ENCODE data around the gene SIGLEC15.
"Not testable (repeated sequence)": the region's sequence is repeated elsewhere in the genome, so short reads cannot be mapped to it uniquely, and the experiment has no call there.

Gene SIGLEC15

GRCh38 chr18:45817543-45817942 is 7.9 kb upstream of the SIGLEC15 start:
- TF ChIP-seq EZH2phosphoT487 (IDR thresholded peaks at IDR 0.05; ENCODE audit: low read length) (no peak), CTCF (IDR thresholded peaks at IDR 0.05; ENCODE audit: low read length) (no peak), EZH2 (optimal IDR thresholded peaks at IDR 0.05; ENCODE audit: low read depth, low read length) (no peak)
- Histone ChIP-seq H3K27me3 (replicated peaks; ENCODE audit: insufficient read depth, low read length) (no peaks in the 10 kb centered on the region), H2AFZ (ENCODE audit: low read length) (no peak overlapping the region), H3K79me2 (ENCODE audit: low read length) (no peaks in the 10 kb centered on the region), H3K4me1 (ENCODE audit: low read length) (no peaks in the 10 kb centered on the region), H3K9me2 (replicated peaks; ENCODE audit: insufficient read depth, low read length) (no peaks in the 10 kb centered on the region), H3K4me2 (ENCODE audit: low read depth, low read length) (no peak overlapping the region), H3K27ac (ENCODE audit: low read length) (no peak overlapping the region), H3K9ac (ENCODE audit: low read length) (no peak overlapping the region), H3K4me3 (ENCODE audit: low read length) (no peak overlapping the region), H4K20me1 (ENCODE audit: insufficient read depth, low read length) (no peaks in the 10 kb centered on the region), H3K36me3 (replicated peaks; ENCODE audit: insufficient read depth, low read length) (no peaks in the 10 kb centered on the region), H3K9me3 (replicated peaks; ENCODE audit: insufficient read depth, low read length) (no peaks in the 10 kb centered on the region), H3F3A (ENCODE audit: insufficient read depth, low read length) (no peaks in the 10 kb centered on the region)
- no peak for DNase-seq

- H3K36me3 ChIP-seq (replicated peaks; ENCODE audit: insufficient read depth, low read length); H3K27me3 ChIP-seq (replicated peaks; ENCODE audit: insufficient read depth, low read length); H3K9ac ChIP-seq (ENCODE audit: low read length); H2AFZ ChIP-seq (ENCODE audit: low read length); H3K4me3 ChIP-seq (ENCODE audit: low read length); H3K79me2 ChIP-seq (ENCODE audit: low read length); H3K4me2 ChIP-seq (ENCODE audit: low read depth, low read length); H3K9me2 ChIP-seq (replicated peaks; ENCODE audit: insufficient read depth, low read length); H3K27ac ChIP-seq (ENCODE audit: low read length); H3K9me3 ChIP-seq (replicated peaks; ENCODE audit: insufficient read depth, low read length); H4K20me1 ChIP-seq (ENCODE audit: insufficient read depth, low read length); H3K4me1 ChIP-seq (ENCODE audit: low read length); H3F3A ChIP-seq (ENCODE audit: insufficient read depth, low read length); DNase-seq: not testable (repeated sequence)
Measured at GRCh38 chr18:45818765-45819164, 6.7 kb upstream of the SIGLEC15 start.

GRCh38 chr18:45820106-45820745 is 5.2 kb upstream of the SIGLEC15 start:
- H3K79me2 ChIP-seq (ENCODE audit: low read length), result no peaks in the 10 kb centered on the region
- H3K27me3 ChIP-seq (replicated peaks; ENCODE audit: insufficient read depth, low read length), result no peaks in the 10 kb centered on the region
- no peak overlapping the region for H3K9ac ChIP-seq (ENCODE audit: low read length)
- TF ChIP-seq CTCF (IDR thresholded peaks at IDR 0.05; ENCODE audit: low read length) (no peak), EZH2phosphoT487 (IDR thresholded peaks at IDR 0.05; ENCODE audit: low read length) (no peak), EZH2 (optimal IDR thresholded peaks at IDR 0.05; ENCODE audit: low read depth, low read length) (no peak)
- H3K4me1 ChIP-seq (ENCODE audit: low read length), result no peaks in the 10 kb centered on the region
- no peaks in the 10 kb centered on the region for H3K36me3 ChIP-seq (replicated peaks; ENCODE audit: insufficient read depth, low read length)
- H3K27ac ChIP-seq (ENCODE audit: low read length), result no peak overlapping the region
- no peaks in the 10 kb centered on the region for H4K20me1 ChIP-seq (ENCODE audit: insufficient read depth, low read length)
- DNase-seq, result no peak
- H3F3A ChIP-seq (ENCODE audit: insufficient read depth, low read length), result no peaks in the 10 kb centered on the region
- no peak overlapping the region for H3K4me2 ChIP-seq (ENCODE audit: low read depth, low read length)
- H3K4me3 ChIP-seq (ENCODE audit: low read length), result no peak overlapping the region
- no peak overlapping the region for H2AFZ ChIP-seq (ENCODE audit: low read length)
- H3K9me3 ChIP-seq (replicated peaks; ENCODE audit: insufficient read depth, low read length), result no peaks in the 10 kb centered on the region
- no peaks in the 10 kb centered on the region for H3K9me2 ChIP-seq (replicated peaks; ENCODE audit: insufficient read depth, low read length)

GRCh38 chr18:45821026-45821425 is 4.4 kb upstream of the SIGLEC15 start:
- TF ChIP-seq EZH2 (optimal IDR thresholded peaks at IDR 0.05; ENCODE audit: low read depth, low read length) (no peak), CTCF (IDR thresholded peaks at IDR 0.05; ENCODE audit: low read length) (no peak), EZH2phosphoT487 (IDR thresholded peaks at IDR 0.05; ENCODE audit: low read length) (no peak)
- Histone ChIP-seq H3K9me3 (replicated peaks; ENCODE audit: insufficient read depth, low read length) (no peaks in the 10 kb centered on the region), H4K20me1 (ENCODE audit: insufficient read depth, low read length) (no peaks in the 10 kb centered on the region), H2AFZ (ENCODE audit: low read length) (no peak overlapping the region), H3K9ac (ENCODE audit: low read length) (no peak overlapping the region), H3F3A (ENCODE audit: insufficient read depth, low read length) (no peaks in the 10 kb centered on the region), H3K4me2 (ENCODE audit: low read depth, low read length) (no peak overlapping the region), H3K79me2 (ENCODE audit: low read length) (no peaks in the 10 kb centered on the region), H3K27ac (ENCODE audit: low read length) (no peak overlapping the region), H3K4me3 (ENCODE audit: low read length) (no peak overlapping the region), H3K36me3 (replicated peaks; ENCODE audit: insufficient read depth, low read length) (no peaks in the 10 kb centered on the region), H3K4me1 (ENCODE audit: low read length) (no peaks in the 10 kb centered on the region), H3K9me2 (replicated peaks; ENCODE audit: insufficient read depth, low read length) (no peaks in the 10 kb centered on the region), H3K27me3 (replicated peaks; ENCODE audit: insufficient read depth, low read length) (no peaks in the 10 kb centered on the region)
- no peak for DNase-seq
